Transverse colon (tissue), 4 donors: ENCODE measurements around the gene DUSP9. TPM values are rescaled to one million over a fixed set of nuclear protein-coding genes. Genes with fewer than 3 reads are reported as not detected.

Experiments
- DNase-seq: peaks from one replicate; pipeline ENCODE4 v3.0.0-alpha.2; 2019
- H3K27ac ChIP-seq, 4 donors: fragments of 200-600 bp; sonication (generic); 2 replicates each; pipeline ENCODE4 v1.5.1; 2016 to 2018; ENCODE audit warnings: inconsistent platforms in 4 of 4
- H3K27me3 ChIP-seq: fragments of 200-600 bp; sonication (generic); 2 replicates; pipeline ENCODE4 v1.5.1; 2017; ENCODE audit warnings: inconsistent platforms
- H3K36me3 ChIP-seq, 4 donors: fragments of 200-600 bp; sonication (generic); 2 replicates each; pipeline ENCODE4 v1.5.1; 2017 to 2019; ENCODE audit warnings: inconsistent platforms in 4 of 4
- H3K4me1 ChIP-seq, 4 donors: fragments of 200-600 bp; sonication (generic); 2 replicates each; pipeline ENCODE4 v1.5.1; 2017 to 2020; ENCODE audit warnings: inconsistent platforms in 4 of 4
- H3K4me3 ChIP-seq, 4 donors: fragments of 200-600 bp; sonication (generic); 1 replicate in 1 of 4; 2 replicates in 3 of 4; pipeline versions ENCODE4 v1.5.1 to v1.6.1; 2017 to 2019; ENCODE audit warnings: inconsistent platforms in 4 of 4
- H3K9me3 ChIP-seq, 2 donors: fragments of 200-600 bp; sonication (generic); 2 replicates each; pipeline ENCODE4 v1.5.1; 2017 to 2019; ENCODE audit warnings: inconsistent platforms in 2 of 2
- CTCF ChIP-seq, 5 experiments: fragments of 200-600 bp in 3 of 5; fragments of 450-650 bp in 2 of 5; sonication (generic) in 3 of 5; IDR thresholded peaks; 1 replicate in 2 of 5; 2 replicates in 3 of 5; pipeline ENCODE4 v1.5.1; 2016 to 2017; ENCODE audit warnings: antibody characterized with exemption in 5 of 5, inconsistent platforms in 3 of 5, mild to moderate bottlenecking in 2 of 5, moderate library complexity in 1 of 5
- EP300 ChIP-seq: sonication (generic); formaldehyde crosslinking; IDR thresholded peaks from one replicate; pipeline ENCODE4 v1.6.1; 2017; ENCODE audit warnings: antibody characterized with exemption, low read depth
- POLR2A ChIP-seq: fragments of 450-650 bp; IDR thresholded peaks from one replicate; pipeline ENCODE4 v1.6.1; 2016; ENCODE audit warnings: antibody characterized with exemption, mild to moderate bottlenecking, moderate library complexity
- POLR2AphosphoS5 ChIP-seq, 3 donors: sonication (generic); formaldehyde crosslinking; IDR thresholded peaks; one replicate each; pipeline ENCODE4 v1.6.1; 2016; ENCODE audit warnings: antibody characterized with exemption in 3 of 3
- WGBS, 2 donors: methylation state at CpG; one replicate each; pipeline ENCODE4 v1.1.5; 2018; ENCODE audit warnings: low coverage in 1 of 2; 5-methylcytosine and 5-hydroxymethylcytosine counted together
- in situ Hi-C, 4 donors: fragments of 200-750 bp; cut with MboI; loops; one replicate each; pipeline versions ENCODE4 v1.15.0 to v1.15.1; 2017; ENCODE audit warnings: low sequenced_read_pairs in 3 of 4, low pct_ligation_motif_present in 1 of 4, low pct_unique_long_range_greater_than_20kb in 1 of 4
- intact Hi-C: fragments of 100-400 bp; cut with DNase I; formaldehyde crosslinking; loops from one replicate; pipeline ENCODE4 v1.15.1; 2023; ENCODE audit warnings: low total_unique reads
- total RNA-seq, 4 donors: library from RNA; depleted of rRNA; stranded (reverse); fragments of >200 nt; gene quantifications; one replicate each; pipeline ENCODE4 v1.1.0, GENCODE V29; 2016

Gene DUSP9
- total RNA-seq, 4 donors from 2014 or later: not detected

GRCh38 chrX:153633607-153634180, 13.3 kb upstream of the DUSP9 start:
- H3K27ac ChIP-seq: no peak overlapping the region
- TF ChIP-seq EP300 (no peak), POLR2A (no peak), POLR2AphosphoS5 (IDR thresholded peaks at IDR 0.05) (no peak), CTCF (IDR thresholded peaks at IDR 0.05) (no peak)
- WGBS, 2 donors: 74% methylated on average over 14 of the region's 15 CpGs; no CpG with 5 or more reads in 1 of the 2 donors
- in situ Hi-C loops: no loop called here
- no peaks in the 10 kb centered on the region for H3K9me3 ChIP-seq
- no peaks in the 10 kb centered on the region for H3K27me3 ChIP-seq
- intact Hi-C loops: no loop called here
- no peak overlapping the region for H3K4me3 ChIP-seq
- H3K4me1 ChIP-seq: no peaks in the 10 kb centered on the region
- H3K36me3 ChIP-seq: no peaks in the 10 kb centered on the region
- DNase-seq: no peak

- in situ Hi-C loops (no loop called here), intact Hi-C loops (no loop called here)
- DNase-seq: no peak
- Histone ChIP-seq H3K9me3 (no peaks in the 10 kb centered on the region), H3K27me3 (no peaks in the 10 kb centered on the region), H3K36me3 (no peaks in the 10 kb centered on the region), H3K4me1 (no peaks in the 10 kb centered on the region), H3K27ac (no peak overlapping the region), H3K4me3 (no peak overlapping the region)
- TF ChIP-seq POLR2AphosphoS5 (IDR thresholded peaks at IDR 0.05): no peak
- TF ChIP-seq POLR2A: no peak
- no peak for TF ChIP-seq EP300
- no peak for TF ChIP-seq CTCF (IDR thresholded peaks at IDR 0.05)
- WGBS, 2 donors: 90% methylated on average over 9 of the region's 9 CpGs; no CpG with 5 or more reads in 1 of the 2 donors
These were observed 12.8 kb upstream of the DUSP9 start for GRCh38 chrX:153634236-153634635.

- in situ Hi-C loops (no loop called here), intact Hi-C loops (no loop called here)
- Histone ChIP-seq H3K9me3 (no peaks in the 10 kb centered on the region), H3K4me3 (no peak overlapping the region), H3K4me1 (no peaks in the 10 kb centered on the region), H3K36me3 (no peaks in the 10 kb centered on the region), H3K27me3 (no peaks in the 10 kb centered on the region), H3K27ac (no peak overlapping the region)
- TF ChIP-seq POLR2A (no peak), EP300 (no peak), CTCF (IDR thresholded peaks at IDR 0.05) (no peak), POLR2AphosphoS5 (IDR thresholded peaks at IDR 0.05) (no peak)
- no peak for DNase-seq
- WGBS, 2 donors: 70% methylated on average over 15 of the region's 15 CpGs; no CpG with 5 or more reads in 1 of the 2 donors
These were observed 12.2 kb upstream of the DUSP9 start for GRCh38 chrX:153634832-153635231.

- intact Hi-C loops: no loop called here
- WGBS, 2 donors: 78% methylated on average over 6 of the region's 6 CpGs; no CpG with 5 or more reads in 1 of the 2 donors
- Histone ChIP-seq H3K4me1 (no peaks in the 10 kb centered on the region), H3K36me3 (no peaks in the 10 kb centered on the region), H3K27me3 (no peaks in the 10 kb centered on the region), H3K27ac (no peak overlapping the region), H3K9me3 (no peaks in the 10 kb centered on the region), H3K4me3 (no peak overlapping the region)
- no peak for DNase-seq
- in situ Hi-C loops: no loop called here
- no peak for TF ChIP-seq EP300
- TF ChIP-seq CTCF (IDR thresholded peaks at IDR 0.05): no peak
- no peak for TF ChIP-seq POLR2A
- no peak for TF ChIP-seq POLR2AphosphoS5 (IDR thresholded peaks at IDR 0.05)
These were observed 11.6 kb upstream of the DUSP9 start for GRCh38 chrX:153635388-153635787.
